ENCODE results near the gene TMEM178A. TPM values are rescaled to one million over a fixed set of nuclear protein-coding genes. Genes with fewer than 3 reads are reported as not detected.

Gene TMEM178A
- total RNA-seq, 2 donors from 2014 or later: 1.5 to 1.9 TPM

DNA sequence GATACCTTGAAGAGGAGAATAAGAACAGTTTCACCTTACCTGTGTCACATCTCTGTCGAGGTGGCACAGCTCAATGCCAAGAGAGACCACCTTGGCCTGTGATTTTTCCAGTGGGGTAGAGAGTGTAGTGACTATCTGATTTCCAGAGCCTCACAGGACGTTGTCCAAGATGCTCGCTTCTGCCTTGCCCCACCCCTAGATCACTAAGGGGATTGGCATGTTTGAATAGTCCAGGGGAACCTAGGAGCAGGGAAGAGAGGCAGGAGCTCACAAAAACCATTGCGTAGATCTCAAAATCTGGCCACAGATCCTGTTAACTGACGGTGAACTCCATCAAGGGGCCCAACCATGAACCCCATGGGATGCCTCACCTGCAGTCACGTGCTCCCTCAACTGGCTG is 24.2 kb downstream of the TMEM178A start:
- H3K27me3 Mint-ChIP-seq (ENCODE audit: low read depth): peaks cover 27% of the 10 kb centered on the region
- H3K4me3 Mint-ChIP-seq: no peak overlapping the region
- DNase-seq (no peak), ATAC-seq (replicated peaks in 1 of 2) (no peak)
- H3K27ac Mint-ChIP-seq: no peak overlapping the region
- H3K4me1 Mint-ChIP-seq (ENCODE audit: low read depth): no peaks in the 10 kb centered on the region
- peaks cover 0 to 2% of the 10 kb centered on the region in 2 donors for H3K36me3 Mint-ChIP-seq (ENCODE audit: insufficient read depth in 2 of 2)
- H3K9me3 Mint-ChIP-seq: peaks cover 2 to 3% of the 10 kb centered on the region in 2 donors

DNA sequence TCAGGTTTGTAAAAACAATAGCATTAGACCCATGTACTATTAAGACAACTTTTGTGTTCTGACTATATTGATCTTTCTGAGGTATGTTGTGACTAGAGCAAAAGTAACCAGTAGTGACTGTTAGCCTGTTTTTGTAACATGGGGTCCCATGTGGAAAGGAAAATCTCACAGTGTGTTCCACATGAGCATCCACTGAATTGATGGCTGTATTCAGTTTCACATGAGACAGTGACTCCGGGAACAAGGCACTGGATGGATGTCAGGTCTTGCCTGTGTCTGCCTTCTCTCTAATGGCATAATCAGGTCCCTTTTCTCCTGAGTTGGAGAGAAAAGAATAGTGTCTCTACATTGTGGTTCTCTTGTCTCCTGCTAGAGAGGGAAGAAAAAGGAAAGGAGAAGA is 27.5 kb downstream of the TMEM178A start:
- Mint-ChIP-seq H3K27ac (no peak overlapping the region), H3K4me3 (no peak overlapping the region), H3K36me3 (ENCODE audit: insufficient read depth in 2 of 2) (peaks cover 0 to 2% of the 10 kb centered on the region in 2 donors), H3K27me3 (ENCODE audit: low read depth) (peaks cover 24% of the 10 kb centered on the region), H3K4me1 (ENCODE audit: low read depth) (no peaks in the 10 kb centered on the region), H3K9me3 (peaks cover 2 to 3% of the 10 kb centered on the region in 2 donors)
- DNase-seq (no peak), ATAC-seq (replicated peaks in 1 of 2) (no peak)

DNA sequence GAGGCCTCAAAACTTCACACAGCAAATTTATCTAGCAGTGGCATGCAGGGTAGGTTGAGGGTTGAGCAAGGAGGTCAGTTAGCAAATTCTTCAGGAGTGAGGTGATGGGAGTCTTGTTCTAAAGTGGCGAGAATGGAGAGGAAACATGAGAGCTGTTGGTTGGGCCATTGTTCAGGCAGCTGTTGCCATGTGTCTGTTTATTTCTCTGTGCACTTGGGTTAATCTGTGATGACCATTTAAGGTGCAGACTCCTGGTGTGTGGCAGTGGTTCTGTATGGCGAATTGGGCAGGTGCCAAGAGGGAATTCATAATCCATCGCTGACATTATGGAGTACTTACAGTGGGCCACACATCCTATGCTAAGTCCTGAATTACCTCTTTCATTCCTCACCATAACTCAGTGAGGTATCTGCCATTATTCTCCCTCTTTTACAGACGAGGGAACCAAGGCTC is 30.4 kb downstream of the TMEM178A start:
- peaks cover 12% of the 10 kb centered on the region for H3K27me3 Mint-ChIP-seq (ENCODE audit: low read depth)
- no peaks in the 10 kb centered on the region for H3K4me1 Mint-ChIP-seq (ENCODE audit: low read depth)
- ATAC-seq (replicated peaks in 1 of 2) (no peak), DNase-seq (no peak)
- no peak overlapping the region for H3K4me3 Mint-ChIP-seq
- peaks cover 1 to 5% of the 10 kb centered on the region in 2 donors for H3K36me3 Mint-ChIP-seq (ENCODE audit: insufficient read depth in 2 of 2)
- H3K27ac Mint-ChIP-seq: no peak overlapping the region
- H3K9me3 Mint-ChIP-seq: peaks cover 5 to 10% of the 10 kb centered on the region in 2 donors

DNA sequence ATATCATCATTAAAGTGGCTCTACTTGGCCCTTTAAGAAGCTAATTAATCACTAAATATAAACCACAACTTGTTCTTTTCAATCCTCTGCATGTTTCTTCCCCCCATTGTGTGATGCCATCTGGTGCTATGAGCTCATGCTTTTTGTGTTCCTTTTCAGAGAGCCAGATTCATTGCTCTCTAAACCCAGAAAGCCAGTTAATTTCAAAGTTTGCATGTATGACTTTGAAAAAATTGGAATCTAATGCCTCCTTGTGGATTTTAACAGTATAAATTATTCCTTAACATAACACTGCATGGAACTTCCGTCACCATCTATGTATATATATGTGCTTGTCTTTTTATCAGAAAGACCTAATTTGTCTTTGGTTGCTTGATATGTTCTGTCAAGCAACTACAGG is 31.1 kb downstream of the TMEM178A start:
- peaks cover 5 to 12% of the 10 kb centered on the region in 2 donors for H3K36me3 Mint-ChIP-seq (ENCODE audit: insufficient read depth in 2 of 2)
- no peak for ATAC-seq (replicated peaks in 1 of 2)
- H3K4me3 Mint-ChIP-seq: no peak overlapping the region
- peaks cover 9 to 16% of the 10 kb centered on the region in 2 donors for H3K9me3 Mint-ChIP-seq
- H3K27me3 Mint-ChIP-seq (ENCODE audit: low read depth): peaks cover 18% of the 10 kb centered on the region
- no peak for DNase-seq
- H3K27ac Mint-ChIP-seq: no peak overlapping the region
- no peaks in the 10 kb centered on the region for H3K4me1 Mint-ChIP-seq (ENCODE audit: low read depth)

DNA sequence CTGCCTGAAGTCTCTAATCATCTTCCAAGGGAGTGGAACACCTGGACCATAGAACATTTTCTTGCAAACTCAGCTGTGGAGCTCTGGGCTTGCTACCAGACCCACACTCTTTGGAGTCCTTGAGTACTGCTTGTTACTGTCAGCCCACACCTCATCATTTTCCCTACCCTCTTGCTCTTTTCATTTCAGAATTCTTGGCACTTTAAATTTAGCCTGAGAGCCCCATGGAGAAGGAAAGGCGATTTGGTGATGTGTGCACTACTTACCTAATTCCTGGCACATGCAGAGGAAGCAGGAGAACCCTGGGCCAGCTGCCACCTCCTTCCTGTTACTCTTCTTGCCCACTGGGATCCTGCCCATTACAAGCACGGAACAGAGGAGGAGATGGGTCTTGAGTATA is 31.7 kb downstream of the TMEM178A start:
- Mint-ChIP-seq H3K36me3 (ENCODE audit: insufficient read depth in 2 of 2) (peaks cover 5 to 17% of the 10 kb centered on the region in 2 donors), H3K4me3 (no peak overlapping the region), H3K9me3 (peaks cover 13 to 18% of the 10 kb centered on the region in 2 donors), H3K4me1 (ENCODE audit: low read depth) (no peaks in the 10 kb centered on the region), H3K27ac (no peak overlapping the region), H3K27me3 (ENCODE audit: low read depth) (peaks cover 19% of the 10 kb centered on the region)
- DNase-seq (no peak), ATAC-seq (replicated peaks in 1 of 2) (no peak)

DNA sequence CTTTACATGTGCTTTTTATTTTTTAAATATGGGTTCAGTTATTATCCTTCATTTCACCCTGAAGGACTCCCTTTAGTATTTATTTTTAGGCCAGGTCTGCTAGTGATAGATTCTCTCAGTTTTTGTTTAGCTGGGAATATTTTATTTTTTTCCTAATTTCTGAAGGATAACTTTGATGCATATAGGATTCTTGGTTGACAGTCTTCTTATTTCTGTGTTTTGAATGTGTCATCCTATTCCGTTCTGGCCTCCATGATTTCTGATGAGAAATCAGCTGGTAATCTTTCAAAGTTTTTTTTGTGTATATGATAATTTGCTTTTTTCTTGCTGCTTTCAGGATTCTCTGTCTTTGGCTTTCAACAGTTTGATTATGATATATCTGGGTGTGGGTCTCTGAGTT is 35.4 kb downstream of the TMEM178A start:
- Mint-ChIP-seq H3K27me3 (ENCODE audit: low read depth) (peaks cover 27% of the 10 kb centered on the region), H3K9me3 (peaks cover 13 to 18% of the 10 kb centered on the region in 2 donors), H3K4me1 (ENCODE audit: low read depth) (no peaks in the 10 kb centered on the region), H3K36me3 (ENCODE audit: insufficient read depth in 2 of 2) (peaks cover 5 to 17% of the 10 kb centered on the region in 2 donors), H3K4me3 (no peak overlapping the region), H3K27ac (no peak overlapping the region)
- ATAC-seq (replicated peaks in 1 of 2) (no peak), DNase-seq (no peak)

DNA sequence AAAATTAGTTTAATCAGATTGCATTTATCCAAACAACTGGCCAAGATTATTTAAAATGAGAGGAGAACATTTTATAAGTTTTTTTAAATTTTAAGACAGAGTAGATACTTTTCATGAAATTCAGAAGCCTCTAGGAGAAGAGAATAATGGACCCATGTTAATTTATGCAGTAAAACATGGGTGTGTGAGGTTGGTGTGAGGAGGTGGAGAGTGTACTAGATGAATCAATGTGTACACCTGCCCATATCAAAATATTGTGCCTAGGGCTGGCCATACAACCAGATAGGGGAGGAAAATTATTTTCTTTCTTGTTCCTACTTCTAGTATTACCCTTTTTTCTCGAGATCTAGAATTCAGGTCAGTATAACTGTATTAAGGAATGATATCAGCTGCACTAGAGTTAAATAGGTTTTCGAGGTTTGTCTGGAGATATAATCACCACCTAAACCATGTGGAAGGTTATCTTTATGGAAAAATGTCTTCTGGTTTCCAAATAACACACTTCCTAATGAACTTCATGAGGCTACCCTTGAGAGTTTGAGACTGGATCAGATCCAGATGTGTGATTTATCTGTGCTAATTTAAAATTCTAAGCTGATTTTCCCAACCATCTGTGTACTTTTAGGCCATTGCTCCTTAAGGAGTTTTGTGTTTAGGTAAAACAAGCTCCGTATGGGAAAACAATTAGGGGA is 37.6 kb downstream of the TMEM178A start:
- ATAC-seq (replicated peaks in 1 of 2) (no peak), DNase-seq (no peak)
- Mint-ChIP-seq H3K27ac (no peak overlapping the region), H3K36me3 (ENCODE audit: insufficient read depth in 2 of 2) (peaks cover 5 to 17% of the 10 kb centered on the region in 2 donors), H3K9me3 (peaks cover 13 to 18% of the 10 kb centered on the region in 2 donors), H3K4me1 (ENCODE audit: low read depth) (no peaks in the 10 kb centered on the region), H3K4me3 (no peak overlapping the region), H3K27me3 (ENCODE audit: low read depth) (peaks cover 35% of the 10 kb centered on the region)

DNA sequence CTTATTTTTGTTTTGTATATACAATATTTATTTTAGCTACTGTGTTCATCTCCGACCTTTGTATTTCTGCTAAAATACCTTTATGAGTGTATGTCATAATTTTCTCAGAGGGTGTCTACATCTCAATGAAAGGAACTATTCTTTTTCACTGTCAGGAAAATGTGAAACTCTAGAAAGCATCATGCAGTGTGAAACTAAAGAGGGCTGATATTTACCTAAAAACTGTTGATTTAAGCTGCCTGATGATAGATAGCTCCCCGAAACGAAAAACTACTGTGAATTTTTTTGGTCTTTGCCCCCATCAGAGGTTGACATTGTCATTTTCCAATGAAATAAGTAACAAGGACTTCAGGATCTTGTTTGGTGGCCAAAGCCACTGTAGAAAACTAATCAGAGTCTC is 38.8 kb downstream of the TMEM178A start:
- Mint-ChIP-seq H3K4me1 (ENCODE audit: low read depth) (no peaks in the 10 kb centered on the region), H3K36me3 (ENCODE audit: insufficient read depth in 2 of 2) (peaks cover 5 to 17% of the 10 kb centered on the region in 2 donors), H3K9me3 (peaks cover 13 to 16% of the 10 kb centered on the region in 2 donors), H3K27ac (no peak overlapping the region), H3K4me3 (no peak overlapping the region), H3K27me3 (ENCODE audit: low read depth) (peaks cover 35% of the 10 kb centered on the region)
- DNase-seq (no peak), ATAC-seq (replicated peaks in 1 of 2) (no peak)

DNA sequence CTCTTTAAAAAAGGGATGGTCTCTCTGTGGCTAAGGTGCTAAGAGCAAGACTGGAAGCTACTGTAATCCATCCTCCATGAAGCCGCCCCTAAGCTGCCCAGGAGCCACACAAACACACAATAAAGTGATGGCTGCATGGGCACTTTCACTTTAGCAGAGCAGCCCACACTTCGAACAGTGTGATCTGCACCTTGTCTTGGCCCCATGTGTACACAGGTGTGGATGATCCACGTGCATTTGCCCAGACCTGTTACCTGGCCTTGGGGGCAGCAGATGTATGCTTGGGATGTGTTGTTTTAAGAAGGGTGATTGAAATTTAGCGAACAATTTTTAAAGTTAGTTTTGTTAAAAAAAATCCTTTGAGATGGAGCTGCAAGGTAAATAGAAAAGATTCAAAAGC is 39.9 kb downstream of the TMEM178A start:
- H3K4me3 Mint-ChIP-seq: no peak overlapping the region
- H3K4me1 Mint-ChIP-seq (ENCODE audit: low read depth): no peaks in the 10 kb centered on the region
- no peak for DNase-seq
- H3K36me3 Mint-ChIP-seq (ENCODE audit: insufficient read depth in 2 of 2): peaks cover 4 to 17% of the 10 kb centered on the region in 2 donors
- H3K27me3 Mint-ChIP-seq (ENCODE audit: low read depth): peaks cover 35% of the 10 kb centered on the region
- ATAC-seq (replicated peaks in 1 of 2): no peak
- no peak overlapping the region for H3K27ac Mint-ChIP-seq
- peaks cover 8 to 11% of the 10 kb centered on the region in 2 donors for H3K9me3 Mint-ChIP-seq

DNA sequence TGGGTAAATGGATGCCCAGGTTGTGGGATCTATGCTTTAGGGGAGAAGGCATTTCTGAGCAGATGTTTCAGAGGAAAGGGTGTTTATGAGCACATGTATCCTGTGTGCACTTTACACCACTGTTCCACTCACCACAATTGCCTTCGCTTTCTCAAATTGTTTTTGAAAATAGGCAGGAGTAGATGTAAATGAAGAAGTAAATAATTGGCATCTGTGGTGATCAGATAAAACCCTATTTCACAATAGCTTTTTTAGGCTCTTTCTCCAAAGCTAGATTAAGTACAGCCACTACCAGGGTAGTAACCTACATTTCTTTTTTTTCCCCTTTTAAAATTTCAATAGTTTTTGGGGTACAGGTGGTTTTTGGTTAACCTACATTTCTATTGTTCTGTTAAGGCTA is 40.6 kb downstream of the TMEM178A start:
- H3K9me3 Mint-ChIP-seq: peaks cover 7% of the 10 kb centered on the region in 2 donors
- peaks cover 34% of the 10 kb centered on the region for H3K27me3 Mint-ChIP-seq (ENCODE audit: low read depth)
- DNase-seq (no peak), ATAC-seq (replicated peaks in 1 of 2) (no peak)
- peaks cover 3 to 10% of the 10 kb centered on the region in 2 donors for H3K36me3 Mint-ChIP-seq (ENCODE audit: insufficient read depth in 2 of 2)
- H3K4me3 Mint-ChIP-seq: no peak overlapping the region
- no peak overlapping the region for H3K27ac Mint-ChIP-seq
- no peaks in the 10 kb centered on the region for H3K4me1 Mint-ChIP-seq (ENCODE audit: low read depth)

DNA sequence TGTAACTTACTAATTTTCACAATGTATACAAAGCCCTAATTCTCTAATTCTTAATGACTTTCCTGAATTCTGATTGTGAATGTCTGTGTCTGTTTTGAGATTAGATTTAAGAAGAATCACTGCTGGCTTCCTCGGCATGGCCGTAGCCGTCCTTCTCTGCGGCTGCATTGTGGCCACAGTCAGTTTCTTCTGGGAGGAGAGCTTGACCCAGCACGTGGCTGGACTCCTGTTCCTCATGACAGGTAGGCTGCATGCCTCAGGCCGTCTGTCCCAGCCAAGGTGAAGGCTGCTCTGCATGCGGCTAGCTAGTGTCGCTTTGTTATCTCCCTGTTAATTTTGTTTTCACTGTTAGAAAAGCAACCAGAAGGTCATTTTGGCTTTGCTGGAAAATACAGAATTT is 41.2 kb downstream of the TMEM178A start:
- Mint-ChIP-seq H3K4me3 (no peak overlapping the region), H3K27me3 (ENCODE audit: low read depth) (peaks cover 27% of the 10 kb centered on the region), H3K27ac (no peak overlapping the region), H3K36me3 (ENCODE audit: insufficient read depth in 2 of 2) (peaks cover 0 to 5% of the 10 kb centered on the region in 2 donors), H3K9me3 (peaks cover 2 to 3% of the 10 kb centered on the region in 2 donors), H3K4me1 (ENCODE audit: low read depth) (no peaks in the 10 kb centered on the region)
- DNase-seq (no peak), ATAC-seq (replicated peaks in 1 of 2) (no peak)

DNA sequence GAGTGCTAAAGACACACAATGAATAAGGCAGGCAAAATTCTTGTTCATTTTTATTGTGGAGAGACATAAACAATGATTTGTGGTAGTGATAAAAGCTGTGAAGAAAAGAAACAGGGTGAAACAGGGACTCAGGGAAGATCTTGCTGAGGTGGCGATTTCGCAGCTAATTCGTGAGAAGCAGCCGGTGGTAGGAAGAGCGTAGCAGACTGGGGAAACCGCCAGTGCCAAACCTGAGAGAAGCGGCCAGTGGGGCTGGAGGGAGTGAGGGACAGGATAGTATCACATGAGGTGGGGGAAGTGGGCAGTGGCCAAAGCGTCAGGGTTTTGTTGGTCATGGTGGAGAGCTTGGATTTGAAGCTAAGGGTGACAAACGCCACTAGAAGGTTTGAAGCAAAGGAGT is 42.3 kb downstream of the TMEM178A start:
- Mint-ChIP-seq H3K9me3 (no peaks in the 10 kb centered on the region), H3K27me3 (ENCODE audit: low read depth) (peaks cover 28% of the 10 kb centered on the region), H3K4me1 (ENCODE audit: low read depth) (no peaks in the 10 kb centered on the region), H3K27ac (no peak overlapping the region), H3K36me3 (ENCODE audit: insufficient read depth in 2 of 2) (no peaks in the 10 kb centered on the region), H3K4me3 (no peak overlapping the region)
- ATAC-seq (replicated peaks in 1 of 2) (no peak), DNase-seq (no peak)

DNA sequence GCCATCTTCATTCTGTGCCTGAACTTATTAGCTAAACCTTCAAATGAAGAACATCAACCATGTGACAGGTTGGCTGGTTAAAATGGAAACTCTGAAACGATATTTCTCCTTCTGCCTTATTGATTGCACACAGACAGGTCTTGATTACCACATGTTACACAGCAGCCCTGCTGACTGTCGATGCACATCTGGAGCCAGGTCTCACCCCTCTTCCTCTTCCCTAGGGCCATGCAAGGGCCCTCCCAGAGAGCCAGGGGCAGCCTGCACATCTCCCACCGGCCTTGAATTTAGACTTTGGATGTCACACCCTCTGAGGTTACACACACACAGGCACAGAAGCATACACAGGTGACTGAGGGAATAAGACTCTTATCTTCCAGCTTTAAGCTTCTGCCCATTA is 45.1 kb downstream of the TMEM178A start:
- DNase-seq (no peak), ATAC-seq (replicated peaks in 1 of 2) (no peak)
- no peaks in the 10 kb centered on the region for H3K4me1 Mint-ChIP-seq (ENCODE audit: low read depth)
- H3K27me3 Mint-ChIP-seq (ENCODE audit: low read depth): peaks cover 34% of the 10 kb centered on the region
- H3K27ac Mint-ChIP-seq: no peak overlapping the region
- no peaks in the 10 kb centered on the region for H3K9me3 Mint-ChIP-seq
- no peak overlapping the region for H3K4me3 Mint-ChIP-seq
- H3K36me3 Mint-ChIP-seq (ENCODE audit: insufficient read depth in 2 of 2): no peaks in the 10 kb centered on the region

DNA sequence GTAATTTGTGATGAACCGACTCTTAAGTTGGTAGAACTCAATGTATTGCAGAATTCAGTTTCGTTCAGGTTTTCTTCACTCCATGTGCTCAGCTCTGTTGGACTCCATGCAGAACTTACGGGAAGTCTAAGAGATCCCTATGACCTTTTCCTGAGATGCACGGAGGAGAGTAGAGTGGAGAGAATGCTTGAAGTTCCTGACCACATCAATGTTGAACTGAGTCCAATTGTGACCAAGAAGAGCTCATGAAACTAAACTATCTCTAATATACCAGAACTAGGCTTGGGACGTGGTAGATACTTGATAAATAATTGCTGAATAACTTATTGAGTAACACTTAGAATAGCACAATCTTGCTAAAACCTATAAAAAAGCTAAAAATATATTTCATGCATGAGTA is 47.2 kb downstream of the TMEM178A start:
- no peak overlapping the region for H3K4me3 Mint-ChIP-seq
- H3K4me1 Mint-ChIP-seq (ENCODE audit: low read depth): no peaks in the 10 kb centered on the region
- DNase-seq (no peak), ATAC-seq (replicated peaks in 1 of 2) (no peak)
- H3K36me3 Mint-ChIP-seq (ENCODE audit: insufficient read depth in 2 of 2): no peaks in the 10 kb centered on the region
- H3K9me3 Mint-ChIP-seq: no peaks in the 10 kb centered on the region
- H3K27me3 Mint-ChIP-seq (ENCODE audit: low read depth): peaks cover 40% of the 10 kb centered on the region
- H3K27ac Mint-ChIP-seq: no peak overlapping the region
